Measurements from ENCODE around the gene TFDP2.
A peak's percentile ranks its signal among the peaks of the same experiment; 100 is the strongest.
"Not testable (repeated sequence)": the region's sequence is repeated elsewhere in the genome, so short reads cannot be mapped to it uniquely, and the experiment has no call there.

Gene TFDP2

GRCh38 chr3:142148792-142149672 lies at the start of gene TFDP2:
Gene TFDP2, minus strand, starts transcription at chr3:142149544. Its CDS starts 47,795 bp downstream, at chr3:142101749.
- DNase-seq (ENCODE audit: low spot score), result peak; percentile 90

DNA sequence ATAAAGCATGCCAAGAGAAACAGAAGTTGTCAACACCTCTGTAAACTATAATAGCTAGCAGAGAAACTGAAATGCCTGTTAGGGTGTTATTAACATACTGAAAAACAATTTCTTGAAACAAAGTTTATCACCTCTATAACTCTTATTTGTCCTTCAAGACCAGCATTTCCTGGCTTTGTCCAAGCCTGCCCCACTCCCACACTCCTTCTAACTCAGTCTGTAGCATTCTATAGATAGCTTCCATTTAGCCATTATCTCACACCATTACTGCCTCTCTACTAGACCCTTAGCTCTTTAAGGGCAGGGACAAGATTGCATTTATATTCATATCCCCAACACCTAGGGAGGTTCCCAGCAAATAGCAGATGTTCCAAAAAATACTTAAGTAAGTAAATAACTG lies 39.5 kb upstream of the TFDP2 start:
- DNase-seq (ENCODE audit: low spot score), result no peak

GRCh38 chr3:142180761-142181362 lies 31.5 kb upstream of the TFDP2 start:
- peak; percentile 36 for DNase-seq (ENCODE audit: low spot score)

DNA sequence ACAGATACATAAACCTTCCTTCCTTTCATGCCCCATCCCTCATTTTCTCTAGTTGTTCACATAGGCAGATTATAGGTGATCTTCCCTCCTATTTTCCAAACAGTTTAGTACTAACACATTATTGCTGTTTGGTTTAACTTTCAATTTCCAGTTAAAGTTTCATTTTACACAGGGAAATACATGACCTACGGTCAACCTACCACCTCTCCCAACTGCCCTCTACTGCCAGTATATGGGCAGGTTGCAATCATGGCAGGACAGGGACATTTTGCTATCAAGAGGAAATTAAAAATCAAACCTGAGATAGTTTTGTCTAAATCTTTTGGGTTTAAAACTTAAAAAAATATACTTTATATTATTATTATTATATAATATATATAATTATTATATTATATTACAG lies 26.1 kb upstream of the TFDP2 start:
- DNase-seq (ENCODE audit: low spot score), result no peak

DNA sequence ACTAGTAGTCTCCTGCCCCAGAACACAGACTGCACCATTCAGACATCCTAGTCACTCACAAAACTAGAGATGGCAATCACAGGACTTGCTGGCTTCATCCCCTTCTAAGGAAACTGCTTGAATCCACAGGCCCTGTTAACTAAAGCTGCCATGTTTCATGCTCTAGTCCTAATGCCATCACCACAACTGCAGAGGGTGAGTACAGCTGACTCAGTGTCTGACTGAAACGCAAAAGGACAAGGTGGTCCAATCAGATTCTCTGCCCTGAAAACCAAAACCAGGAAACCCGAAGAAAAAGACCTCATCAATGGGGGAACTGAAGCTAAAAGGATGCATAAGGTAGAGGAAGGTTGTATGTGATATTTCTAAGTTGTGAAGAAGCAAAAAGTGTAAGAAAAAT lies 25.2 kb upstream of the TFDP2 start:
- DNase-seq (ENCODE audit: low spot score), result no peak

GRCh38 chr3:142168514-142168913 lies 19.2 kb upstream of the TFDP2 start:
- DNase-seq (ENCODE audit: low spot score), result no peak

DNA sequence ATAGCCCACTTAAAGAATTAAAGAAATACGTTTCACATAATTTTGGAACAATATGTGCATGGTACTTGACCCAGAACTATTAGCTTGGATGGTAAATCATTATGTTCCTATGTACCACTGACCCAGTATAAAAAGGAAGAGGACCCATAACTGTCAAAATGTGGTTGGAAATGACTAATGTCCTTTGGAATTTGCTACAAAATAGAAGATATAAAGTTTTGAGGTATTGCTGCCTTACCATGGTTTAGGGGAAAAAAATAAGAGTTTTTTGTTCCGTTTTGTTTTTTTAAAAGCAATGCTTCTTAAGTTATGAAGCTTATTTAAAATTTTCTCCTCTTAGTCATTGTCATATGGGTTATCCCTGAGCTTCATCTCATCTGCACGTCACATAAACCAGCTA lies 15.8 kb upstream of the TFDP2 start:
- DNase-seq (ENCODE audit: low spot score), result no peak

DNA sequence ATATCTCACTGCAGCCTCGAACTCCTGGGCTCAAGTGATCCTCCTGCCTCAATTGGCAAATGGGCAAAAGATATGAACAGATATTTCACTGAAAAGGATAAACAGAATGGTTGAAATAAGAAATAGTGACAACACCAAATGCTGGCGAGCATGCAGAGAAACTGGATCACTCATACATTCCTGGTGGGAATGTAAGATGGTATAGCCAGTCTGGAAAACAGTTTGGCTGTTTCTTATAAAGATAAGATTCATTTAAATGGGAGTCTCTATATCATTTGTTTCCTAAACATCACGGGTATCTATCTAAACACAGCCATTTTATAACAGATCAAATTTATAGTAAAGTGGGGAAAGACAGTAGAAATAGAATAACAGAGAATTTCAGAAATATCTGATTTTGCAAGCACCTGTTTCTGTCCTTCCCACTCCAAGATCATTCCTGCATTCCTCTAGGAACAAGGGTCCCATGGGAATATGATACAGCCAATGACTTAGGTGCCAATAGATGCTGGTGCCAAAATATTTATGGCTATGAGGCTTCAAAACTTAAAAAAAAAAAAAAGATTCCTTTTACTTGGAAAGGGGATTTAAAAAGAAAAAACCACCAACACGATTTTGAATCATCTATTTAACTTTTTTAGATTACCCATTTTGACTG lies 9.9 kb upstream of the TFDP2 start:
- DNase-seq (ENCODE audit: low spot score), result no peak

- DNase-seq (ENCODE audit: low spot score), result no peak
These were observed 4.8 kb upstream of the TFDP2 start for GRCh38 chr3:142154186-142154585.

GRCh38 chr3:142152384-142152783 lies 3.0 kb upstream of the TFDP2 start:
- no peak for DNase-seq (ENCODE audit: low spot score)

DNA sequence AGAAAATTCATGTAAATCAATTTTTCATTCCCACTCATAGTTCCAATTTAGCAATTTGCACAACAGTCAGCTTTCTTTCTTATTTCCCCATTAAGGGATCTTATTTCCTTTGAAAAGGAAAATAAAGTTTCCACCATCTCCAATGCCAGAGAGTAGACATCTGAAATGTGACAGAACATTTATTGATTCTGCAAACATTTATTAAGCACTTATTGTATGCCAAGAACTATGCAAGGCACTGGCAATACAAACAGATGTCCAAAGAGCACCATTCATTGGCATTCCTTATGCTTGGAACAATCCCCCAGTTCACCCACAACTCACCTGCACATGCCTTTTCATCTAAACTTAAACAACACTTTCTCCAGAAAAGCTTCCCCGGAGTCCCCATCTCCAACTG lies 2.5 kb upstream of the TFDP2 start:
- DNase-seq (ENCODE audit: low spot score), result no peak

GRCh38 chr3:142151240-142151639 lies 1.9 kb upstream of the TFDP2 start:
- no peak for DNase-seq (ENCODE audit: low spot score)

DNA sequence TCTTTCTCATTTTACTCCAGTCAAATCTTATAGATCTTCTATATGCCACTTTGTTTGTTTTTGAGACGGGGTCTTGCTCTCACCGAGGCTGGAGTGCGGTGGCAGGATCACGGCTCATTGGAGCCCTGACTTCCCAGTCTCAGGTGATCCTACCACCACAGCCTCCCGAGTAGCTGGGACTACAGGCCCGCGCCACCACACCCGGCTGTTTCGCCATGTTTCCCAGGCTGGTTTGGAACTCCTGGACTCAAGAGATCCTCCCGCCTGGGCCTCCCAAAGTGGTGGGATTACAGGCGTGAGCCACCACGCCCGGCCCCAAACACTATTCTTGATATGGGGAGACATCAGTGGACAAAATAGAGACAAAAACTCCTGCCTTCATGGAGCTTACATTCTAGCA lies 927 bp upstream of the TFDP2 start:
- DNase-seq (ENCODE audit: low spot score), result no peak

GRCh38 chr3:142149673-142149992 lies 289 bp upstream of the TFDP2 start:
- no peak for DNase-seq (ENCODE audit: low spot score)

DNA sequence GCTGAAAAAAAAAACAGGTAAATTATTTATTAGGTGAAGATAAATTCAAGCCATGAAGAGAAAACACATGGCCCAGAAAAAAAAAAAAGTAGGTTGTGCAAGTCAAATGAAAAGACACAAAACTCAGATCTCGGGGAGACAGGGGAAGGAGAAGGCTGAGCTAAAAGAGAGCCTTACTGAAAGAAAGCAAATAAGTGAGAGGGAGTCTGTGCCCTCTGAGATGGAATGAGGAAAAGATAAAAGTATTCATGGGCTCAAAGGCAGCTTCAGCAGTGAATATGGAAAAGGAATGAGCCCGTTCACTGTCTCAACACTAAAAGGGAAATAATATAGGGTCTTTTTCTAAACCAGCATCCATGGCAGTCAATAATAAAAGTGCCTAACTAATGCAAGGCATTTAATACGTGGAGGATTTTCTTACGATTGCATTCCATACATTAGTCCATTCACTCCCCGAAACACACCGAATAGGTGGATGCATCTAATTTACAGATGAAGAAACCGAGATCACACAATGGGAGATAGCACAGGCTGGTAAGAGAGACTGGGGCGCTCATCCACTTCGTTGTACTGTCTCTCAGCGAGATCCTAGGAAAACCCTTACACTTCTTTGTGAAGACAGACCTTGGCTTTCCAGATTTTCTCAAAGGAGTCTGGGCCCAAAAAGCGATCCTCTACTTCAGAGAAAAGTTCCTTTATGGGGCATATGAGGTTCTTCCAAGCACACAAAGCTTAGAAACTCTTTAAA lies 1.1 kb downstream of the TFDP2 start:
- peak; percentile 7 for DNase-seq (ENCODE audit: low spot score)

DNA sequence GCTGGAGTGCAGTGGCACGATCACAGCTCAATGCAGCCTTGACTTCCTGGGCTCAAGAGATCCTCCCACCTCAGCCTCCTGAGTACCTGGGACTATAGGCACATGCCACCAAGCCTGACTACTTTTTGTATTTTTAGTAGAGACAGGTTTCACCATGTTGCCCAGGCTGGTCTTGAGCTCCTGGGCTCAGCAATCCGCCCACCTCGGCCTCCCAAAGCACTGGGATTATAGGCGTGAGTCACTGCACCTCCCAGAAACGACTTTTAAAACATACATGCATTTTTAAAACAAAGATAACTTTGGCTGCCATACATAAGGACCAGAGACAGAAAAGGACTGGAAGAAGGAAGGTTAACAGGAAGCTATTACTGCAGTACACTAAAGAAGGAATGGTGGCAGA lies 4.8 kb downstream of the TFDP2 start:
- DNase-seq (ENCODE audit: low spot score), result not testable (repeated sequence)

DNA sequence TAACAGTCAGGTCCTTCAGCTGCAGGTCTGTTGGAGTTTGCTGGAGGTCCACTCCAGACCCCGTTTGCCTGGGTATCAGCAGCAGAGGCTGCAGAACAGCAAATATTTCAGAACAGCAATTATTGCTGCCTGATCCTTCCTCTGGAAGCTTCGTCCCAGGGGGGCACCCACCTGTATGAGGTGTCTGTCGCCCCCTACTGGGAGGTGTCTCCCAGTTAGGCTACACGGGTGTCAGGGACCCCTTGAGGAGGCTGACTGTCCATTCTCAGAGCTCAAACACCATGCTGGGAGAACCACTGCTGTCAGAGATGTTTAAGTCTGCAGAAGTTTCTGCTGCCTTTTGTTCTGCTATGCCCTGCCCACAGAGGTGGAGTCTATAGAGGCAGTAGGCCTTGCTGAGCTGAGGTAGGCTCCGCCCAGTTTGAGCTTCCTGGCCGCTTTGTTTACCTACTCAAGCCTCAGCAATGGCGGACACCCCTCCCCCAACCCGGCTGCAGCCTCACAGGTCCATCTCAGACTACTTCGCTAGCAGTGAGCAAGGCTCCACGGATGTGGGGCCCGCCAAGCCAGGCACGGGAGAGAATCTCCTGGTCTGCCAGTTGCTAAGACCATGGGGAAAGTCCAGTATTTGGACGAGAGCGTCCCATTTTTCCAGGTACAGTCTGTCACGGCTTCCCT lies 8.6 kb downstream of the TFDP2 start:
- DNase-seq (ENCODE audit: low spot score), result not testable (repeated sequence)

DNA sequence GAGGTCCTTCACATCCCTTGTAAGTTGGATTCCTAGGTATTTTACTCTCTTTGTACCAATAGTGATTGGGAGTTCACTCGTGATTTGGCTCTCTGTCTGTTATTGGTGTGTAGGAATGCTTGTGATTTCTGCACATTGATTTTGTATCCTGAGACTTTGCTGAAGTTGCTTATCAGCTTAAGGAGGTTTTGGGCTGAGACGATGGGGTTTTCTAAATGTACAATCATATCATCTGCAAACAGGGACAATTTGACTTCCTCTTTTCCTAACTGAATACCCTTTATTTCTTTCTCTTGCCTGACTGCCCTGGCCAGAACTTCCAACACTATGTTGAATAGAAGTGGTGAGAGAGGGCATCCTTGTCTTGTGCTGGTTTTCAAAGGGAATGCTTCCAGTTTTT lies 12.3 kb downstream of the TFDP2 start:
- DNase-seq (ENCODE audit: low spot score), result not testable (repeated sequence)

DNA sequence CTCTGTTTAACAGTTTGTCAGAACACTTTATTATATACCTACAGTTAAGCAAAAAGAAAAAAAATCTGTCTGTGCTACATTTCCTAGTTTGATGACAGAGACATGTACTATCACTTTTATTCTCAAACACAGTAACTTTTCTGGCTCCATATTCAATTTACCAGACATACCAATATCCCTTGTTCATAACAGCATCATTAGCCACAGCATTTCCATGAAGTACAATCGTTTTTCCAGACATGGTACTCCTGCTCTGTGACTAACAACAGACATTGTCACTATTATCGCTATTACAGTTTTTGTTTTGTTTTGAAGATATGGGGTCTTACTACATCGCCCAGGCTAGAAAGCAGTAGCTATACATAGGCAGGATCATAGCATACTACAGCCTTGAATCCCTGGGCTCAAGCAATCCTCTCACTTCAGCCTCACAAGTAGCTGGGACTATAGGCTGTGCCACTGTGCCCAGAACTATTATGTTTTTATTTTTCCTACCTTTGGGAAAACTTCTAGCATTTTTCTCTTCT lies 14.5 kb downstream of the TFDP2 start:
- no peak for DNase-seq (ENCODE audit: low spot score)

GRCh38 chr3:142129516-142130171 lies 19.7 kb downstream of the TFDP2 start:
- DNase-seq (ENCODE audit: low spot score), result no peak

Data from globus pallidus (tissue), 1 donor.